H9 (cell line): ENCODE measurements around the gene ZDHHC3. TPM values are rescaled to one million over a fixed set of nuclear protein-coding genes. Genes with fewer than 3 reads are reported as not detected.

Experiments
- DNase-seq: peaks from one replicate; pipeline ENCODE4 v3.0.0-alpha.2; 2017
- H2AFZ ChIP-seq: one replicate; pipeline ENCODE4 v1.6.1; 2013; ENCODE audit warnings: mild to moderate bottlenecking, low read length, control low read depth, moderate library complexity
- H2AK5ac ChIP-seq: 2 replicates; pipeline ENCODE4 v1.6.1; 2013; ENCODE audit warnings: low read length, control low read depth, mixed read lengths; ENCODE audit not compliant: insufficient read length
- H2BK120ac ChIP-seq: one replicate; pipeline ENCODE4 v1.6.1; 2013; ENCODE audit warnings: low read depth, mild to moderate bottlenecking, low read length, control low read depth, inconsistent platforms; ENCODE audit not compliant: poor library complexity, severe bottlenecking
- H2BK12ac ChIP-seq: 2 replicates; pipeline ENCODE4 v1.6.1; 2013; ENCODE audit warnings: low read length, control low read depth, mixed read lengths, low read depth; ENCODE audit not compliant: insufficient read length
- H2BK15ac ChIP-seq: 2 replicates; pipeline ENCODE4 v1.6.1; 2013; ENCODE audit warnings: low read depth, low read length, control low read depth
- H2BK20ac ChIP-seq: one replicate; pipeline ENCODE4 v1.6.1; 2013; ENCODE audit warnings: low read depth, mild to moderate bottlenecking, low read length, control low read depth, inconsistent platforms; ENCODE audit not compliant: poor library complexity, severe bottlenecking
- H2BK5ac ChIP-seq: 2 replicates; pipeline ENCODE4 v1.6.1; 2013; ENCODE audit warnings: low read length, control low read depth, mixed read lengths; ENCODE audit not compliant: insufficient read length
- H3K14ac ChIP-seq: 2 replicates; pipeline ENCODE4 v1.6.1; 2013; ENCODE audit warnings: low read length, control low read depth; ENCODE audit not compliant: insufficient read depth
- H3K18ac ChIP-seq: 2 replicates; pipeline ENCODE4 v1.6.1; 2013; ENCODE audit warnings: low read depth, mild to moderate bottlenecking, mixed read lengths, low read length, control low read depth; ENCODE audit not compliant: insufficient read length
- H3K23ac ChIP-seq: 2 replicates; pipeline ENCODE4 v1.6.1; 2013; ENCODE audit warnings: low read length, control low read depth, mixed read lengths, low read depth; ENCODE audit not compliant: insufficient read length
- H3K23me2 ChIP-seq: 2 replicates; pipeline ENCODE4 v1.6.1; 2013; ENCODE audit warnings: low read depth, mild to moderate bottlenecking, mixed read lengths, low read length, control low read depth; ENCODE audit not compliant: insufficient read length, poor library complexity, severe bottlenecking
- H3K27ac ChIP-seq: 2 replicates; pipeline ENCODE4 v1.5.1; 2013; ENCODE audit warnings: low read length, control low read depth, mixed read lengths, low read depth; ENCODE audit not compliant: insufficient read length
- H3K27me3 ChIP-seq: 2 replicates; pipeline ENCODE4 v1.6.1; 2013; ENCODE audit warnings: low read length, control low read depth, inconsistent platforms; ENCODE audit not compliant: insufficient read depth
- H3K4ac ChIP-seq: 2 replicates; pipeline ENCODE4 v1.6.1; 2013; ENCODE audit warnings: low read depth, mild to moderate bottlenecking, control low read depth, inconsistent platforms, low read length, moderate library complexity
- H3K4me1 ChIP-seq: 2 replicates; pipeline ENCODE4 v1.6.1; 2013; ENCODE audit warnings: low read length, control low read depth, inconsistent platforms; ENCODE audit not compliant: insufficient read depth
- H3K4me2 ChIP-seq: 2 replicates; pipeline ENCODE4 v1.6.1; 2013; ENCODE audit warnings: low read length, control low read depth, mixed read lengths; ENCODE audit not compliant: insufficient read length, insufficient read depth
- H3K56ac ChIP-seq: 2 replicates; pipeline ENCODE4 v1.6.1; 2013; ENCODE audit warnings: low read depth, mild to moderate bottlenecking, mixed read lengths, low read length, control low read depth; ENCODE audit not compliant: insufficient read length
- H3K79me1 ChIP-seq: 2 replicates; pipeline ENCODE4 v1.6.1; 2013; ENCODE audit warnings: low read depth, mild to moderate bottlenecking, moderate library complexity, low read length, control low read depth, inconsistent platforms; ENCODE audit not compliant: insufficient read depth, poor library complexity, severe bottlenecking
- H3K79me2 ChIP-seq: 2 replicates; pipeline ENCODE4 v1.6.1; 2013; ENCODE audit warnings: low read length, control low read depth, inconsistent platforms; ENCODE audit not compliant: insufficient read depth
- H3K9ac ChIP-seq: 2 replicates; pipeline ENCODE4 v1.6.1; 2013; ENCODE audit warnings: low read length, control low read depth, mixed read lengths; ENCODE audit not compliant: insufficient read length; ENCODE audit errors: extremely low read depth
- H3K9me3 ChIP-seq: one replicate; pipeline ENCODE4 v1.6.1; 2013; ENCODE audit warnings: low read depth, low read length, inconsistent platforms; ENCODE audit not compliant: control insufficient read depth
- H3T11ph ChIP-seq: one replicate; pipeline ENCODE4 v1.6.1; 2013; ENCODE audit warnings: mild to moderate bottlenecking, low read length, control low read depth, inconsistent platforms
- H4K20me1 ChIP-seq: one replicate; pipeline ENCODE4 v1.6.1; 2013; ENCODE audit not compliant: control insufficient read depth, insufficient read length, insufficient read depth
- H4K5ac ChIP-seq: 2 replicates; pipeline ENCODE4 v1.6.1; 2013; ENCODE audit warnings: low read depth, mild to moderate bottlenecking, mixed read lengths, low read length, control low read depth; ENCODE audit not compliant: insufficient read length
- H4K8ac ChIP-seq: replicated peaks from 2 replicates; pipeline ENCODE4 v1.6.1; 2013; ENCODE audit warnings: low read length, control low read depth, mixed read lengths, low read depth; ENCODE audit not compliant: insufficient read length
- H4K91ac ChIP-seq: 2 replicates; pipeline ENCODE4 v1.6.1; 2013; ENCODE audit warnings: low read depth, mild to moderate bottlenecking, moderate library complexity, mixed read lengths, low read length, control low read depth; ENCODE audit not compliant: insufficient read length
- H3K27ac Mint-ChIP-seq, 3 experiments: 2 replicates in 2 of 3; 3 replicates in 1 of 3; pipeline ENCODE4 v1.8.0; 2020 to 2021; ENCODE audit warnings: mixed read lengths in 3 of 3, mild to moderate bottlenecking in 1 of 3, moderate library complexity in 1 of 3
- H3K27me3 Mint-ChIP-seq: 2 replicates; pipeline ENCODE4 v1.8.0; 2021; ENCODE audit warnings: low read depth, mild to moderate bottlenecking, moderate library complexity, mixed read lengths
- H3K36me3 Mint-ChIP-seq, 3 experiments: 2 replicates in 2 of 3; 3 replicates in 1 of 3; pipeline ENCODE4 v1.8.0; 2020 to 2021; ENCODE audit warnings: low read depth in 3 of 3, mixed read lengths in 3 of 3; ENCODE audit not compliant: insufficient read depth in 1 of 3
- H3K4me1 Mint-ChIP-seq, 2 experiments: 2 replicates each; pipeline ENCODE4 v1.8.0; 2020; ENCODE audit warnings: mixed read lengths in 2 of 2
- H3K4me3 Mint-ChIP-seq, 2 experiments: 2 replicates in 1 of 2; 3 replicates in 1 of 2; pipeline ENCODE4 v1.8.0; 2020 to 2021; ENCODE audit warnings: mild to moderate bottlenecking in 2 of 2, mixed read lengths in 2 of 2, moderate library complexity in 1 of 2
- H3K9me3 Mint-ChIP-seq, 2 experiments: 2 replicates in 1 of 2; 3 replicates in 1 of 2; pipeline ENCODE4 v1.8.0; 2020; ENCODE audit warnings: mild to moderate bottlenecking in 2 of 2, mixed read lengths in 2 of 2, moderate library complexity in 1 of 2
- CTCF ChIP-seq: fragments of 200-600 bp; sonication (generic); conservative IDR thresholded peaks from 3 replicates; pipeline ENCODE4 v1.8.0; 2021; ENCODE audit warnings: antibody characterized with exemption, mild to moderate bottlenecking
- WGBS: extraction: QIAGEN DNeasy Blood & Tissue Kit; methylation state at CpG from one replicate; pipeline ENCODE4 v1.1.7; 2013; ENCODE audit warnings: missing lambda C conversion rate, low lambda C conversion rate, mixed read lengths; ENCODE audit not compliant: insufficient read length; ENCODE audit errors: extremely low coverage; 5-methylcytosine and 5-hydroxymethylcytosine counted together
- total RNA-seq: library from RNA; stranded (reverse); gene quantifications from 2 replicates; pipeline ENCODE4 v1.2.1, GENCODE V29; 2021

ZDHHC3 gene
- total RNA-seq, 1 experiment from 2014 or later, result 71.3 TPM

GRCh38 chr3:45007091-45007490 is 31.1 kb upstream of the ZDHHC3 start:
- no peak overlapping the region for H3K56ac ChIP-seq
- Mint-ChIP-seq H3K36me3 (peaks cover 58 to 83% (median 77%) of the 10 kb centered on the region in 3 experiments), H3K4me3 (no peak overlapping the region), H3K9me3 (peaks cover 18 to 21% of the 10 kb centered on the region in 2 experiments), H3K4me1 (no peaks in the 10 kb centered on the region), H3K27me3 (no peaks in the 10 kb centered on the region), H3K27ac (no peak overlapping the region; a peak in 1 of 7 replicates)
- no peak for TF ChIP-seq CTCF
- no peak overlapping the region for H3K9ac ChIP-seq
- no peak overlapping the region for H4K5ac ChIP-seq
- H3K14ac ChIP-seq, result no peak overlapping the region
- no peak overlapping the region for H4K8ac ChIP-seq
- H2BK5ac ChIP-seq, result no peak overlapping the region
- no peak for DNase-seq
- no peaks in the 10 kb centered on the region for H4K20me1 ChIP-seq
- no peaks in the 10 kb centered on the region for H3K23me2 ChIP-seq
- no peak overlapping the region for H3K4ac ChIP-seq
- no peak overlapping the region for H3K18ac ChIP-seq
- no peak overlapping the region for H2BK20ac ChIP-seq
- H3K4me1 ChIP-seq, result no peaks in the 10 kb centered on the region
- no peak overlapping the region for H2BK12ac ChIP-seq
- no peaks in the 10 kb centered on the region for H3K79me2 ChIP-seq
- peaks cover 5% of the 10 kb centered on the region for H3K9me3 ChIP-seq
- H3K23ac ChIP-seq, result no peak overlapping the region
- no peak overlapping the region for H3K4me2 ChIP-seq
- H4K91ac ChIP-seq, result no peak overlapping the region
- H3K27me3 ChIP-seq, result no peaks in the 10 kb centered on the region
- H2AK5ac ChIP-seq, result no peak overlapping the region
- no peaks in the 10 kb centered on the region for H3K79me1 ChIP-seq
- no peak overlapping the region for H2BK120ac ChIP-seq
- no peak overlapping the region for H3T11ph ChIP-seq
- no peak overlapping the region for H2AFZ ChIP-seq
- no peak overlapping the region for H3K27ac ChIP-seq
- no peak overlapping the region for H2BK15ac ChIP-seq
- no CpG with 5 or more reads among the region's 8 CpGs for WGBS
